Measurements from ENCODE around the gene SCAPER.

Gene SCAPER

GRCh38 chr15:76334438-76335306 is 570.5 kb downstream of the SCAPER start:
- Histone ChIP-seq H3K4me3 (ENCODE audit: low read length) (0 out of 2 replicates have a peak overlapping the region, but pooled peaks have one; percentile 91), H3K9ac (ENCODE audit: low read length) (no peak overlapping the region), H3K4me2 (ENCODE audit: low read length) (peak overlapping the region; percentile 75; the same call in 1 of the 2 replicates), H3K9me3 (ENCODE audit: insufficient read depth, low read length) (no peaks in the 10 kb centered on the region), H3K27me3 (ENCODE audit: low read depth, low read length) (no peaks in the 10 kb centered on the region), H3K27ac (ENCODE audit: low read length) (no peak overlapping the region), H4K20me1 (ENCODE audit: insufficient read depth, low read length) (peaks cover 9% of the 10 kb centered on the region; the same call in 1 of the 2 replicates), H3K79me2 (ENCODE audit: low read length) (peaks cover 32% of the 10 kb centered on the region), H3K36me3 (replicated peaks; ENCODE audit: low read depth, low read length) (peaks cover 17% of the 10 kb centered on the region), H2AFZ (ENCODE audit: low read depth, low read length) (no peak overlapping the region), H3K4me1 (ENCODE audit: low read length) (peaks cover 26% of the 10 kb centered on the region)
- TF ChIP-seq EZH2phosphoT487 (IDR thresholded peaks at IDR 0.05; ENCODE audit: low read depth), result no peak
- no peak for TF ChIP-seq CTCF (IDR thresholded peaks at IDR 0.05; ENCODE audit: low read depth, low read length)

GRCh38 chr15:76333720-76334437 is 571.3 kb downstream of the SCAPER start:
- Histone ChIP-seq H3K4me3 (ENCODE audit: low read length) (no peak overlapping the region), H4K20me1 (ENCODE audit: insufficient read depth, low read length) (peaks cover 4% of the 10 kb centered on the region; the same call in 1 of the 2 replicates), H2AFZ (ENCODE audit: low read depth, low read length) (no peak overlapping the region), H3K9me3 (ENCODE audit: insufficient read depth, low read length) (no peaks in the 10 kb centered on the region), H3K4me2 (ENCODE audit: low read length) (peak overlapping the region; percentile 2; the same call in 1 of the 2 replicates), H3K9ac (ENCODE audit: low read length) (no peak overlapping the region), H3K4me1 (ENCODE audit: low read length) (peaks cover 18% of the 10 kb centered on the region), H3K27me3 (ENCODE audit: low read depth, low read length) (no peaks in the 10 kb centered on the region), H3K79me2 (ENCODE audit: low read length) (peaks cover 24% of the 10 kb centered on the region), H3K27ac (ENCODE audit: low read length) (no peak overlapping the region), H3K36me3 (replicated peaks; ENCODE audit: low read depth, low read length) (peaks cover 9% of the 10 kb centered on the region)
- TF ChIP-seq EZH2phosphoT487 (IDR thresholded peaks at IDR 0.05; ENCODE audit: low read depth) (no peak), CTCF (IDR thresholded peaks at IDR 0.05; ENCODE audit: low read depth, low read length) (peak; percentile 61)

- no peak for TF ChIP-seq CTCF (IDR thresholded peaks at IDR 0.05; ENCODE audit: low read depth, low read length)
- TF ChIP-seq EZH2phosphoT487 (IDR thresholded peaks at IDR 0.05; ENCODE audit: low read depth), result no peak
- no peak overlapping the region for H3K9ac ChIP-seq (ENCODE audit: low read length)
- 0 out of 2 replicates have a peak, but pooled peaks cover 2% of the 10 kb centered on the region for H3K27me3 ChIP-seq (ENCODE audit: low read depth, low read length)
- H3K79me2 ChIP-seq (ENCODE audit: low read length), result peaks cover 18% of the 10 kb centered on the region
- H3K4me3 ChIP-seq (ENCODE audit: low read length), result no peak overlapping the region
- H3K27ac ChIP-seq (ENCODE audit: low read length), result no peak overlapping the region
- no peak overlapping the region for H2AFZ ChIP-seq (ENCODE audit: low read depth, low read length)
- H3K9me3 ChIP-seq (ENCODE audit: insufficient read depth, low read length), result no peaks in the 10 kb centered on the region
- no peaks in the 10 kb centered on the region for H4K20me1 ChIP-seq (ENCODE audit: insufficient read depth, low read length)
- H3K36me3 ChIP-seq (replicated peaks; ENCODE audit: low read depth, low read length), result peaks cover 3% of the 10 kb centered on the region
- H3K4me2 ChIP-seq (ENCODE audit: low read length), result no peak overlapping the region
- H3K4me1 ChIP-seq (ENCODE audit: low read length), result peaks cover 13% of the 10 kb centered on the region
These were observed 571.8 kb downstream of the SCAPER start for GRCh38 chr15:76333309-76333708.

GRCh38 chr15:76332796-76333195 is 572.3 kb downstream of the SCAPER start:
- Histone ChIP-seq H2AFZ (ENCODE audit: low read depth, low read length) (no peak overlapping the region), H3K9ac (ENCODE audit: low read length) (no peak overlapping the region), H3K36me3 (replicated peaks; ENCODE audit: low read depth, low read length) (no peaks in the 10 kb centered on the region), H3K4me2 (ENCODE audit: low read length) (no peak overlapping the region), H3K27me3 (ENCODE audit: low read depth, low read length) (0 out of 2 replicates have a peak, but pooled peaks cover 3% of the 10 kb centered on the region), H3K4me1 (ENCODE audit: low read length) (peaks cover 13% of the 10 kb centered on the region), H3K9me3 (ENCODE audit: insufficient read depth, low read length) (no peaks in the 10 kb centered on the region), H4K20me1 (ENCODE audit: insufficient read depth, low read length) (no peaks in the 10 kb centered on the region), H3K79me2 (ENCODE audit: low read length) (peaks cover 13% of the 10 kb centered on the region), H3K4me3 (ENCODE audit: low read length) (no peak overlapping the region), H3K27ac (ENCODE audit: low read length) (no peak overlapping the region)
- no peak for TF ChIP-seq EZH2phosphoT487 (IDR thresholded peaks at IDR 0.05; ENCODE audit: low read depth)

All from OCI-LY3 (cell line).